ENCODE results near the gene FARP2.
A peak's percentile ranks its signal among the peaks of the same experiment; 100 is the strongest.
"Not testable (repeated sequence)": the region's sequence is repeated elsewhere in the genome, so short reads cannot be mapped to it uniquely, and the experiment has no call there.

Gene FARP2

GRCh38 chr2:241390301-241391206 is 34.5 kb downstream of the FARP2 start:
- TF ChIP-seq CTCF (IDR thresholded peaks at IDR 0.05; ENCODE audit: control insufficient read depth, insufficient read depth, low read depth, low read length, missing control alignments) = no peak
- no peak for DNase-seq (ENCODE audit: low read depth)
- H3K4me3 ChIP-seq (ENCODE audit: control insufficient read depth, low read depth, low read length) = no peak overlapping the region

GRCh38 chr2:241391892-241392665 is 36.0 kb downstream of the FARP2 start:
- DNase-seq (ENCODE audit: low read depth) = peak; percentile 23
- no peak overlapping the region for H3K4me3 ChIP-seq (ENCODE audit: control insufficient read depth, low read depth, low read length)
- TF ChIP-seq CTCF (IDR thresholded peaks at IDR 0.05; ENCODE audit: control insufficient read depth, insufficient read depth, low read depth, low read length, missing control alignments) = peak; percentile 74

GRCh38 chr2:241392753-241393152 is 36.7 kb downstream of the FARP2 start:
- DNase-seq (ENCODE audit: low read depth); H3K4me3 ChIP-seq (ENCODE audit: control insufficient read depth, low read depth, low read length): not testable (repeated sequence)

GRCh38 chr2:241393524-241394196 is 37.6 kb downstream of the FARP2 start:
- TF ChIP-seq CTCF (IDR thresholded peaks at IDR 0.05; ENCODE audit: control insufficient read depth, insufficient read depth, low read depth, low read length, missing control alignments) = no peak
- no peak overlapping the region for H3K4me3 ChIP-seq (ENCODE audit: control insufficient read depth, low read depth, low read length)
- no peak for DNase-seq (ENCODE audit: low read depth)

- DNase-seq (ENCODE audit: low read depth); H3K4me3 ChIP-seq (ENCODE audit: control insufficient read depth, low read depth, low read length): not testable (repeated sequence)
These were observed 40.7 kb downstream of the FARP2 start for GRCh38 chr2:241396809-241397208.

GRCh38 chr2:241399941-241400922 is 44.1 kb downstream of the FARP2 start:
- no peak for TF ChIP-seq CTCF (IDR thresholded peaks at IDR 0.05; ENCODE audit: control insufficient read depth, insufficient read depth, low read depth, low read length, missing control alignments)
- H3K4me3 ChIP-seq (ENCODE audit: control insufficient read depth, low read depth, low read length) = no peak overlapping the region
- DNase-seq (ENCODE audit: low read depth) = no peak

- no peak for DNase-seq (ENCODE audit: low read depth)
- H3K4me3 ChIP-seq (ENCODE audit: control insufficient read depth, low read depth, low read length) = no peak overlapping the region
- no peak for TF ChIP-seq CTCF (IDR thresholded peaks at IDR 0.05; ENCODE audit: control insufficient read depth, insufficient read depth, low read depth, low read length, missing control alignments)
These were observed 52.8 kb downstream of the FARP2 start for GRCh38 chr2:241408849-241409248.
